Sciatic nerve (tissue), 2 donors: ENCODE measurements around the gene ZNF878. TPM values are rescaled to one million over a fixed set of nuclear protein-coding genes. Genes with fewer than 3 reads are reported as not detected.

ENCODE experiments used
- ATAC-seq: fragments of 200-7000 bp; cut with Tn5 transposase; one replicate; pipeline ENCODE4 v1.9.1; 2020; ENCODE audit warnings: mild to moderate bottlenecking, moderate library complexity
- DNase-seq: peaks from one replicate; pipeline ENCODE4 v3.0.0-alpha.2; 2020; ENCODE audit warnings: low spot score
- intact Hi-C: fragments of 100-400 bp; cut with DNase I; formaldehyde crosslinking; loops from one replicate; pipeline ENCODE4 v1.14.2; 2022
- total RNA-seq: library from RNA; stranded (reverse); fragmentation: NEBNext Ultra II Directional; extraction: Animal tissue kit (Norgen Biotek cat#: 25700); gene quantifications from one replicate; pipeline ENCODE4 v1.2.1, GENCODE V29; 2021
- donor health status: DM: no; HTN: no; CAD: no.
- donor health status: DM: no; HTN: no; CAD: no.

Gene ZNF878
- total RNA-seq, 1 donor from 2014 or later, result 0.27 TPM

DNA sequence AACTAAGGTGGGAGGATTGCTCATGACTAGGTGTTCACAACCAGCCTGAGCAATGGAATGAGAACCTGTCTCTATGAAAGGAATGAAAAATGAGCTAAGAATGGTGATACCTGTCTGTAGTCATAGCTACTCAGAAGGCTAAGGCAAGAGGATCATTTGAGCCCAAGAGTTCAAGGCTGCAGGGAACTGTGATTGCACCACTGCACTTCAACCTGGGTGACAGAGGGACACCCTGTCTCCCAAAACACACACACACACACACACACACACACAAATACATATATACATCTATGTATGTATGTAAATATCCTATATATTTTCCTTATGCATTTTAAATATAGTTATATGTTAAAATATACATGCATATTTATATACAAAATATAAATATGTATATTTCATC lies 9.9 kb downstream of the ZNF878 start:
- intact Hi-C loops, result no loop called here
- ATAC-seq (no peak), DNase-seq (no peak)

DNA sequence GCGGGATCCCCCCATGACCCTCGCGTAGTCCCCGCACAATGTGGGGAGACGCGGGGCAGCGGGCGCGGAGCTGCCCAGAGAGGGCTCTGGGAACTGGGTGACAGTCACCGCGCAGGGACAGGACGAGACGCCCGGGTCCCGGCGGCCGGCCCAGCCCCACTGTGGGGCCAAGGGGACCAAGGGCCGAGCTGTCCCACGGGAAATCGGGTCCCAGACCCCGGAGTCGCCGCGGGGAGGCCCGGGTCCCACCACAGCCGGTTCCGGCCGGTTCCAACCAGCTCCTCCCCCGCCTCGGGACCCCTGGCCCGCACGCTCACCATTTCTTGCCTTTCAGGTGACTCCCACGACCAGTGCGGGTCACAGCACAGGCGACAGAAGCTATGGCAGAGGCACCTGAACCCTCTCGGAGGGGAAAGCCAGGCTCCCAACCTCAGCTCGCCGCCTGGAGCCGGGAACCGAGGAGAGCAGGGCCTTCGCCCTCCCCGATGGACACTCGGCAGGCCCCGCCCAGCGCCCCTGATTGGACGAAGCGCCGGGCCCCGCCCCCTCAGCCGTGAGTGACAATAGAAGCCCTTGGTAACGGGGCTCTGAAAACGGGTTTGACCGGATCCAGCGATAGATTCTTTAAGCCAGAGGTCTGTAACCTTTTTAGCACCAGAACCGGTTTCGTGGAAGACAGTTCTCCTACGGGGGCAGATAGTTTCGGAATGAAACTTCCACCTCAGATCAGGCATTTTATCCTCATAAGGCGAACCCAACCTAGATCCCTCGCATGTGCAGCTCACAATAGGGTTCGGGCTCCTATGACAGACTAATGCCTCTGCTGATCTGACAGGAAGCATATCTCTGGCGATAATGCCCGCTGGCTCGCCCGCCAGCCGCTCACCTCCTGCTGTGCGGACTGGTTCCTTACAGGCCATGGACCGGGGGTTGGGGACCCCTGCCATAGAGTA lies 17.3 kb downstream of the ZNF878 start, which contains the start of gene ZNF433:
TSS of gene ZNF433 (minus strand) at position 460 of the 953 bp plus-strand sequence. CDS start at position 320, 140 bp downstream.
- peak; percentile 97 for DNase-seq
- intact Hi-C loops, result no loop called here
- ATAC-seq, result peak; percentile 100

DNA sequence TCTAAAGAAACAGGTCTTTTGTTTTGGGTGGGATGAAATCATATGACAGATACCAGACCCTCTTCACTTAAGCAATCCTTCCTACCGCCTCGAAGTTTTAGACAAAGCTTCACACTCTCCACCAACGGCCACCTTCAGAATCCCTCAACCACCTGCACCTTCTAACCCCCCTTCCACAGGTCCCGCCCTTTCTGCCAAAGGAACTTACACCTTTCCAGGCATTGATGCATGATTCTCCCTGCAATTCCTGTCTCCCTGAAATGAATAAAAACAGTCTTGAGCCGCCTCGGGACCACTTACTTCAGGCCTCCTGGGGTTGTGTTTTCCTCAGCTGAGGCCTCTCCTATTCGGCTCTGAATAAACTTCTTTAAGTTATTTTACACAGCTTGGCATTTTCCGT lies 18.1 kb downstream of the ZNF878 start:
- DNase-seq (no peak), ATAC-seq (no peak)
- intact Hi-C loops, result no loop called here

DNA sequence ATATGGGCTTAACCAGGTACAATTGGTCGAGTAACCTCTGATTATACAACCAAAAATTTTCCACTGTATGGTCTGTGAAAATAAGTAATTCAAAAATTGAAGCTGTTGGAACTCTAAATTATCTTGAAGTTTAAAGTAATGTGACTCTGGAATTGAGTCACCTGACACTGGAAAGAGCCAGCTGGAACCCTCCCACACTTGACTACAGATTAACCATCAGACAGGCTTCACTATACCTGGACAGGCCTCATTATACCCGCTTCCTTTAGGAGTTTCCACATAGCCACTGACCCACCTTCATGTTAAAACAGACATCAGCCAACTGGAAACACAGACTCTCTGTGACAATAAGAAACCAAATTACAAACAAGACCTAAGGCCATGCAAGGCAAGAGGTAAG lies 18.6 kb downstream of the ZNF878 start:
- no peak for ATAC-seq
- no peak for DNase-seq
- intact Hi-C loops, result no loop called here

DNA sequence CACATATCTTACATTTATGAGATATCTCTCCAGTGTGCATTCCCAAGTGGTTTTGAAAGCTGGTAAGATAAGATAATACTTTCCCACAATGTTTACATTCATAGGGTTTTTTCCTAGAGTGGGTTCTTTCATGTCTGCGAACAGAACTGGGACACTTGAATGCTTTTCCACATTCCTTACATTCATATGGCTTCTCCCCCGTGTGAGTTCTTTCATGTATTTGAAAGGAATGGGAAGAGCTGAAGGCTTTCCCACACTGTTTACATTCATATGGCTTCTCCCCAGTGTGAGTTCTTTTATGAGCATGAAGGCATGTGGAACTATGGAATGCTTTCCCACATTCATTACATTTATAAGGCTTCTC lies 37.0 kb downstream of the ZNF878 start:
- no peak for ATAC-seq
- intact Hi-C loops, result no loop called here
- DNase-seq, result no peak

DNA sequence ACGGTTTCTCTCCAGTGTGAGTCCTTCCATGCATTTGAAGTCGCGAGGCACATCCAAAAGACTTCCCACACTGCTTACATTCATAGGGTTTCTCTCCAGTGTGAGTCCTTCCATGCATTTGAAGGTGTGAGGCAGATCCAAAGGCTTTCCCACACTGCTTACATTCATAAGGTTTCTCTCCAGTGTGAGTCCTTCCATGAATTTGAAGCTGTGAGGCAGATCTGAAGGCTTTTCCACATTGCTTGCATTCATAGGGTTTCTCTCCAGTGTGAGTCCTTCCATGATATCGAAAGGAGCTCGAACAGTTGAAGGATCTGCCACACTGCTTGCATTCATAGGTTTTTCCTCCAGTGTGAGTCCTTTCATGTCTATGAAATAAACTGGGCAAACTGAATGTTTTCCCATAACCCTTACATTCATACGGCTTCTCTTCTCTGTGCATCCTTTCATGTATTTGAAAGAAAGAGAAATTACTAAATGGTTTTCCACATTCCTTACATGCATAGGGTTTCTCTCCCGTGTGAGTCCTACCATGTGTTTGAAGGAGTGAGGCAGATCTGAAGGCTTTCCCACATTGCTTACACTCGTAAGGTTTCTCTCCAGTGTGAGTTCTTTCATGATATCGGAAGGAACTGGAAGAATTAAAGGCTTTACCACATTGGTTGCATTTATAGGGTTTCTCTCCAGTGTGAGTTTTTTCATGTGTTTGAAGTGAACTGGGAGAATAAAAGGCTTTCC lies 37.6 kb downstream of the ZNF878 start:
- ATAC-seq, result no peak
- no peak for DNase-seq
- intact Hi-C loops, result no loop called here

DNA sequence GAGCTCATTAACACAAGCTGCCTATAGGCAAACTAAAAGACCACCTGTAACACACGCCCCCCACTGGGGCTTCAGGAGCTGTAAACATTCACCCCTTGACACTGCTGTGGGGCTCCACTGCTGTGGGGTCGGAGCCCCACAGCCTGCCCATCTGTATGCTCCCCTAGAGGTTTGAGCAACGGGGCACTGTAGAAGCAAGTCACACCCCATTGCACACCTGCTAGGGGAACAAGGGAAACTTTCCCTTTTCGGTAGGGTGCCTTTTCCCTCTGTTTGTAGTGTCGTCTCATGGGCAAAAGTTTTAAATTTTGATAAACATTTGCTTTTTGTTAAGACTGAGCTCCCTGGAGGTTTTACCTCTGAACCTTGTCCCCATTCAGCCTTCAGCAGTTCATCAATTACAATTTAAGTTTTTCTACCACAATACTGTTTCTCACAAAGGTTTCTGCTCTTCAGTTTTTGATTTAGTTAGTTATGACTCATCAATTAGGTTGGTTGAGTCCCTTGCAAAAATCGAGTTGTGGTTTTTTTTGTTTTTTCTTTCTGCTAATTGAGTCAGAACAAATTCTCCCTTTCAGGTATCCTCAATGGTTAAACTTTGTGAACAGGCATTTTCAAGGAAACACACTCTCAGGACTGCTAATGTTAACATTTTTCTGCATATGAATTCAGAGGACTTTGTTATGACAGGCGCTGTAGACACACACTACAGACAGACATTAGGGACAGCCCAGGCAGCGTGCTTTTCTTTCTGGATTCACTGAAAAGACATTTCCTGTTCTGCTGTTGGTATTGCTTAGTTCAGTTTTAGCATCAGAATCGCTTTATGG lies 52.4 kb downstream of the ZNF878 start:
- intact Hi-C loops, result no loop called here
- DNase-seq, result no peak
- ATAC-seq, result no peak

DNA sequence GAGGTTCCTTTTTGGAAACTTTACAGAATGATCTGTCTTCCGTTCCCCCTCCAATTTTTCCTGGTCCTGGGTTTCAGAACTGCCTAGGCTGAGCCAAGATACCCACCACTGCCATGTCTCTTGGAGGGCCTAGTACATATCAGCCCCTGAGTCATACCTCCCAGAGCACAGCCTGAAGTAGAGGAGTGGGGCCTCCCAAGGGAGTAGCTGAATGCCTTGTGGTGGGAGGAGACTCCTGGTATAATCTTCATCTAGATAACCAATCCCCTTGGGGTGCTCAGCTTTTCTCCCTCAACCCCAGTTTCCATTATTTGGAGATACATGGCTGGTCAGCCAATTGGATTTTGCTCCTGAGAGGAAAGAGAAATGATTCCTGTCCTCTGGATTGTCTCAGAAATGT lies 57.6 kb downstream of the ZNF878 start:
- no peak for ATAC-seq
- intact Hi-C loops, result loop anchor here (10.0 kb wide), 1 partner anchor 200 kb away; the partner anchor contains the start of gene ZNF491

More for the DNA sequence above, 57.6 kb downstream of the ZNF878 start:
- DNase-seq, result no peak

Other genes with a start within 250 kb of the ZNF878 start
- gene ZNF440, start 238.7 kb downstream of the ZNF878 start, total RNA-seq, result 12.1 TPM
- gene ZNF439, start 204.2 kb downstream of the ZNF878 start, total RNA-seq, result 12.7 TPM
- gene ZNF69, start 165.2 kb downstream of the ZNF878 start, total RNA-seq, result 7.4 TPM
- gene ZNF700, start 127.9 kb downstream of the ZNF878 start, total RNA-seq, result 16.1 TPM
- 6.6 TPM for gene ZNF763, start 87.9 kb downstream of the ZNF878 start, total RNA-seq
- 4.8 TPM for gene ZNF433, start 17.3 kb downstream of the ZNF878 start, total RNA-seq
- 21.3 TPM for gene ZNF844, start 11.8 kb upstream of the ZNF878 start, total RNA-seq
- gene ZNF20, start 87.4 kb upstream of the ZNF878 start, total RNA-seq, result 4.3 TPM
- 7.3 TPM for gene ZNF625, start 103.8 kb upstream of the ZNF878 start, total RNA-seq
- 15.8 TPM for gene ZNF136, start 110.1 kb upstream of the ZNF878 start, total RNA-seq
- 17.5 TPM for gene ZNF44, start 241.9 kb upstream of the ZNF878 start, total RNA-seq